ENCODE measurements around the gene FBXO34. TPM values are rescaled to one million over a fixed set of nuclear protein-coding genes. Genes with fewer than 3 reads are reported as not detected.
A peak's percentile ranks its signal among the peaks of the same experiment; 100 is the strongest.

FBXO34 gene
- total RNA-seq, 4 donors from 2014 or later, result 23.9 to 40.8 (median 32.6) TPM

DNA sequence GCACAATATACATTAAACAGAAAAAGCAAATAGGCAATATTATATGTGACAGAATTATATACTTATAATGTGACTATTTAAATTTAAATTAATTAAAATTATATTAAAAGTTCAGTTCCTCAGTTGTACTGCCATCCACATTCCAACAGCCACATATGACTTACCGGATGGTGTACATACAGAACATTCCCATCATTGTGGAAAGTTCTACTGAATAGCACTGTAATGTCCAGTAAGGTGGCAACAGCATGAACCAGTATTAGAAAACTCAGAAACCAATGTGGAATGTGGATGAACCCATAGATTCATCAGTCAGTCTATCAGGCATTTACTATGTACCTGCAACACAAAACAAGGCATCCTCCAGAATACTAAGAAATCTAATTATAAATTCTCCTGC, 128.0 kb downstream of the FBXO34 start:
- Histone ChIP-seq H3K27me3 (no peaks in the 10 kb centered on the region), H3K36me3 (peaks cover 0 to 23% (median 0%) of the 10 kb centered on the region in 3 donors), H3K4me3 (no peak overlapping the region), H3K27ac (peak overlapping the region in 3 of 4 donors; percentile 37 to 76 (median 63)), H3K4me1 (peaks cover 0 to 30% (median 4%) of the 10 kb centered on the region in 4 donors), H3K9me3 (no peaks in the 10 kb centered on the region)
- 50 to 53% methylated on average over 1 of the region's 1 CpG for WGBS, 2 donors
- DNase-seq (ENCODE audit: low spot score in 2 of 2), result no peak
- no peak for TF ChIP-seq EP300 (IDR thresholded peaks at IDR 0.05)
- TF ChIP-seq POLR2A (IDR thresholded peaks at IDR 0.05), result no peak
- no peak for TF ChIP-seq CTCF (IDR thresholded peaks at IDR 0.05)

GRCh38 chr14:55399852-55400251, 128.6 kb downstream of the FBXO34 start:
- WGBS, 2 donors, result 83 to 91% methylated on average over 2 of the region's 2 CpGs
- H3K9me3 ChIP-seq, result no peaks in the 10 kb centered on the region
- H3K36me3 ChIP-seq, result peaks cover 0 to 19% (median 0%) of the 10 kb centered on the region in 3 donors
- peak overlapping the region in 2 of 4 donors; percentile 63 to 76 for H3K27ac ChIP-seq
- no peaks in the 10 kb centered on the region for H3K27me3 ChIP-seq
- no peak overlapping the region for H3K4me3 ChIP-seq
- peaks cover 0 to 36% (median 4%) of the 10 kb centered on the region in 4 donors for H3K4me1 ChIP-seq
- no peak for DNase-seq (ENCODE audit: low spot score in 2 of 2)
- TF ChIP-seq POLR2A (IDR thresholded peaks at IDR 0.05), result no peak
- TF ChIP-seq EP300 (IDR thresholded peaks at IDR 0.05), result no peak
- TF ChIP-seq CTCF (IDR thresholded peaks at IDR 0.05), result no peak

GRCh38 chr14:55401751-55402150, 130.5 kb downstream of the FBXO34 start:
- no peak for DNase-seq (ENCODE audit: low spot score in 2 of 2)

More at GRCh38 chr14:55401751-55402150, 130.5 kb downstream of the FBXO34 start:
- Histone ChIP-seq H3K27ac (no peak overlapping the region), H3K27me3 (no peaks in the 10 kb centered on the region), H3K9me3 (no peaks in the 10 kb centered on the region), H3K4me1 (peaks cover 0 to 36% (median 4%) of the 10 kb centered on the region in 4 donors), H3K4me3 (no peak overlapping the region), H3K36me3 (peaks cover 0 to 3% (median 0%) of the 10 kb centered on the region in 3 donors)
- TF ChIP-seq CTCF (IDR thresholded peaks at IDR 0.05) (no peak), POLR2A (IDR thresholded peaks at IDR 0.05) (no peak), EP300 (IDR thresholded peaks at IDR 0.05) (no peak)
- 83 to 90% methylated on average over 6 of the region's 6 CpGs for WGBS, 2 donors

Small RNA genes lying within 50 kb of the gene (small RNA-seq; reads per million reads assigned to genes)
- gene AL356801.1, result not detected

Other genes starting within 250 kb of the FBXO34 start
- gene WDHD1, start 244.3 kb upstream of the FBXO34 start, total RNA-seq, result 1 to 10 TPM; 1.2 to 3.1 (median 1.9) TPM
- gene SOCS4, start 244.2 kb upstream of the FBXO34 start, total RNA-seq, result 10 to 100 TPM; 13.3 to 28.8 (median 19.1) TPM
- gene MAPK1IP1L, start 219.8 kb upstream of the FBXO34 start, total RNA-seq, result 10 to 100 TPM; 25.3 to 54.0 (median 41.9) TPM
- gene LGALS3, start 142.2 kb upstream of the FBXO34 start, total RNA-seq, result 100 to 1,000 TPM; 246 to 526 (median 339) TPM
- under 1 TPM in 2 of 4 donors, not detected in 2; 0.30 to 0.44 TPM for gene DLGAP5, start 79.8 kb upstream of the FBXO34 start, total RNA-seq
- 10 to 100 TPM; 10.8 to 18.4 (median 14.7) TPM for gene ATG14, start 140.4 kb downstream of the FBXO34 start, total RNA-seq
- gene TBPL2, start 169.2 kb downstream of the FBXO34 start, total RNA-seq, result under 1 TPM in 1 of 4 donors, not detected in 3; 0.90 TPM